Hematopoietic multipotent progenitor cell (in vitro differentiated cells): ENCODE data around the gene DGAT2. TPM values are rescaled to one million over a fixed set of nuclear protein-coding genes. Genes with fewer than 3 reads are reported as not detected.
"Not testable (repeated sequence)": the region's sequence is repeated elsewhere in the genome, so short reads cannot be mapped to it uniquely, and the experiment has no call there.

ENCODE experiments used
- DNase-seq, 3 donors: peaks; one replicate each; pipeline ENCODE4 v3.0.0-alpha.2; 2011 to 2015; ENCODE audit warnings: low read depth in 2 of 3, low spot score in 2 of 3
- total RNA-seq: library from RNA; depleted of rRNA; stranded (reverse); fragments of >200 nt; gene quantifications from one replicate; pipeline ENCODE4 v1.2.3, GENCODE V29; 2012

Gene DGAT2
- total RNA-seq: 1.1 TPM

- DNase-seq: peak; percentile 49 to 86 (median 85)
These were observed at the start of gene DGAT2 for GRCh38 chr11:75768112-75768908. Gene DGAT2 (plus strand): TSS chr11:75768778. CDS start chr11:75768992, 214 bp downstream.

DNA sequence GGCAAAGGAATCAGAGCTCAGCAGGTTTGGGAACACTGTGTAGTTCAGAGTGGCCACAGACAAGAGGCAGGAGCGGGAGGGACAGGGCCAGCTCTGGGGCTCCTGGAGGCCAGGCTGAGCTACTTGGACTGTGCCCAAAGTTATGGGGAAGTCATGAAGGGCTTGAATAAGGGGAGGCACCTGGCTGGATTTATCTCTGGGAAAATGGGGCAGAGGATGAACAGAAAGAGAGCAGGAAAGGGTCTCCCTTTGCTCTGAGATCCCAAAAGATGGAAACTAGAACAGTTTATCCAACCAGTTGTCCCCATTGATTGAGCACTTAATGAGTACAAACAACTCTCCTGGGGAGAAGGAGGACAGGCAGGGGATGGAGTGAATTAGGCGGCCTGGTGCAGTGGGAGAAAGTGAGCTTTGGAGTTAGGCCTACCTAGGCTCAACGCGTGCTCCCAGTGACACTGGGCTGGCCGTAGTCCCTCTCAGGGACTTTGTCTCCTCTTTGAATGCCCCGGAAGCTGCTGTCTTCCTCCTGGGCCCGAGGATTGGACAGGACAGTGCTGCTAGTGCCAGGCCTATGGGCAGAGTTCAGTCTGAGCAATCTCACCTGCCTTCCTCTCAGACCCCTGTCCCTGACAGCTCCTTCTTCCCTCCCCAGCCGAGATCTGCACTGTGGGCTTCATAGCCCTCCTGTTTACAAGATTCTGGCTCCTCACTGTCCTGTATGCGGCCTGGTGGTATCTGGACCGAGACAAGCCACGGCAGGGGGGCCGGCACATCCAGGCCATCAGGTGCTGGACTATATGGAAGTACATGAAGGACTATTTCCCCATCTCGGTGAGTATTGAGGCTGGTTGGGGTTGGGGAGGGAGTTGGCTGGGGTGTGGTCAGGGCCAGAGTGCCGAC lies 49.0 kb upstream of the DGAT2 start:
- DNase-seq: no peak

DNA sequence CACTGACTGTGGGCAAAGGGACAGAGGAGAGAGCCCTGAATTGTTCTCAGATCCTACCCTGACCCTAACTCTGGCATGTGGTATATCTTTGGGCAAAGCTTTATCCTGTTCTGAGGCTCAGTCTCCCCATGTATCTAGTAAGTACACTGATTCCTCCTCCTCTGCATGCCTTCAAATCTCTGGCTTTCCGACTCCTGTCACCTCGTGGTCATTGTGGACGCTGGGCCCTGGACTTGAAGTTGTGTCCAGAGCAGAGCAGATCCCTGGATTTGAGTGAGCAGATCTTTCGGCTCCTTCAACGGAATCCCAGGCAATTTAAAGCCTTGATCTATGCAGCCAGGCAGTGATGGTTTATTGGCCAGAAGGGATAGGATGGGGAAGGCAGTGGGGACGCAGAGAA lies 47.9 kb upstream of the DGAT2 start:
- no peak for DNase-seq

DNA sequence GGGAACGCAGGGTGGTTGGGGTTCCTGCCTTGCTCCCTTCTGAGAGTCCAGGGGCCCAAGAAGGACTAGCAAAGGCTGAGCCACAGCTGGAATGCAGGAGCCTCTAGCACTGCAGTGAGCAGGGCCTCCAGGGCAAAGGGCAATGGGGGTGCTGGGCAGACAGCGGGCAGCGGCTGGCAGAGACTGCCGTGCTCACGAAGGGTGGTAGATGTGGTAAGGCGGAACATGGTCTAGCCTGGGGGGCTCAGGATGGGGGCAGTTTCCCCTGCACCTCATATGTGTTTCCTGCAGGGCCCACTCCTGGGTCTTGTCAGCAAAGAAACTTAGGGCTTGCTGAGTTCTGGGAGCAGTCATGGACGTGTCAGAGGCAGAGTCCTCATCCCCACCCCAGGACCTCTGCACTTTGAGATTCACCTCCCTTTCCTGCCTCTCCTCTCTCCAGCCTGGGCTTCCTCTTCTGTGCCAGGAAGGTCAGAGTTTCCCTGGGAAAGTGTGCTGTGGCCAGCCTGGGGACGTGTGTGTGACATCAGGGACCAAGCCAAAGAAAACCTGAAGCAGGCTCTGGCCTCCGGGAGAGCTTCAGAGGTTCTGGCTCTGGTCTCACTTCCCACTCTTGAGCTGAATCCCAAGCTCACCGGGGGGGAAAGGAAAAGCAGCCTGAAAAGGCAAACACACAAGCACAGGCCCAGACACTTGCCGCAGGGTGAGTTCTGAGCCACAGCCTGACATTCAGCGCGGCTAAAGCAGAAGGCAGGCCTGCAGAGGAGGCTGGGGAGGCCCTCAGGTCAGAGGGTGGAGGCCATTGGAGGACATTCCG lies 46.5 kb upstream of the DGAT2 start:
- DNase-seq: no peak

- no peak for DNase-seq
These were observed 45.9 kb upstream of the DGAT2 start for GRCh38 chr11:75722669-75723042.

- no peak for DNase-seq
These were observed 42.8 kb upstream of the DGAT2 start for GRCh38 chr11:75725547-75726320.

- no peak for DNase-seq
These were observed 39.6 kb upstream of the DGAT2 start for GRCh38 chr11:75728992-75729391.

GRCh38 chr11:75731095-75731494 lies 37.5 kb upstream of the DGAT2 start:
- no peak for DNase-seq

GRCh38 chr11:75733071-75733430 lies 35.5 kb upstream of the DGAT2 start:
- no peak for DNase-seq

DNA sequence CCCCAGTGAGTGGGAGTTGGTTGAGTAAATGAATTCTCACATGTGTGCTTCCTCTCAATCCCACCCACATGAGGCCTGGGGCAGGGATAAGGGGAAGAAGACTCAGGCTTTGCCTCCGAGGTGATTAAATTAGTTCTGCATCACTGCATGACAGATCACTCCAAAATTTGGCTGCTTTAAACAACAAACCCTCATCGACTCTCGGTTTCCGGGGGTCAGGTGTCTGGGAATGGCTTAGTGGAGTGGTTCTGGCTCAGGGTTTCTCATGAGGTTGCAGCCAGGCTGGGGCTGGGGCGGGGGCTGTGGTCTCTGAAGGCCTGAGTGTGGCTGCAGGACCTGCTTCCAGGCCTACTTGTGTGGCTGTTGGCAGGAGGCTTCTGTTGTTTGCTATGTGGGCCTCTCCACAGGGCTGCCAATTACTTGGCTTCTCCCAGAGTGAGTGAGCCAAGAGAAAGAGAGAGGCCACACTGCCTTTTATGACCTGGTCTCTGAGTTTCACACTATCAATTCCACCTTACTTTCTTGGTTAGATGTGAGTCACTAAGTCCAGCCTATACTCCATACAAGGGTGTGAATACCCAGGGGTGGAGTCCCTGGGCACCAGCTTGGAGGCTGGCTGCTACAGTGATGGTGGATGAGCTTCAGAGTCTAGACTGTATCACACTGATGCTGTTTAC lies 35.0 kb upstream of the DGAT2 start:
- no peak for DNase-seq

DNA sequence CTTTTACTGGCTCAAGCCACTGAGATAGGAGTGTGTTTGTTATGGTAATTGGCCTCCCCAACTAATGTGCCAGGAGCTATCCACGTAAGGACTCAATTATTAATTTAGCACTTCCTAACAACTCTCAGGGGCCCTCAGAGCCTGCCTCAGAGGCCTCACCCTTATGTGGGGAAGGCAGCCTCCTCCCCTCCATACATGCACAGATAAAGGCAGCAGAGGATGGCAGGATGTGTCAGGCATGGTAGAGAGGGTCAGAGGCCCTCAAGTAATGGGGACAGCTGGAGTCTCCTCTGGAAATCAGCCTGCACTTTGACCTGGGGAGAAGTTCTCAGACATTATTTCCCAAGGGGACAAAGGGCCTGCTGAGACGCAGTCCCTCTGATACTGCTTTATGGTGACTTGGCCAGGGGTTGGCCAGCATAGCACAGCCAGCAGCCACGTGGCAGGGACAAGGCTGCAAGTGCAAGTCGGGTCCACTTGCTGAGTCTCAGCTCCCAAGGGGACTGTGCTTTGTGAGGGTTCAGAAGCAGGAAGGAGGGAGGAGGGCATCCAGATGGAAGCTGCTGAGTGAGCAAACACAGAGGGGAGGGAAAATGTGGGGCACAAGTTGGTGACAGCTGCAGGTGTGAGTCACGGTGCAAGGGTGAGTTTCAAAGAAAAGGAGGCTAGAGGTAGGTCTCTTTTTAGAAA lies 33.9 kb upstream of the DGAT2 start:
- no peak for DNase-seq

- DNase-seq: no peak
These were observed 33.3 kb upstream of the DGAT2 start for GRCh38 chr11:75735181-75735845.

- DNase-seq: no peak
These were observed 31.3 kb upstream of the DGAT2 start for GRCh38 chr11:75737314-75737713.

- DNase-seq: no peak
These were observed 27.9 kb upstream of the DGAT2 start for GRCh38 chr11:75740681-75741080.

DNA sequence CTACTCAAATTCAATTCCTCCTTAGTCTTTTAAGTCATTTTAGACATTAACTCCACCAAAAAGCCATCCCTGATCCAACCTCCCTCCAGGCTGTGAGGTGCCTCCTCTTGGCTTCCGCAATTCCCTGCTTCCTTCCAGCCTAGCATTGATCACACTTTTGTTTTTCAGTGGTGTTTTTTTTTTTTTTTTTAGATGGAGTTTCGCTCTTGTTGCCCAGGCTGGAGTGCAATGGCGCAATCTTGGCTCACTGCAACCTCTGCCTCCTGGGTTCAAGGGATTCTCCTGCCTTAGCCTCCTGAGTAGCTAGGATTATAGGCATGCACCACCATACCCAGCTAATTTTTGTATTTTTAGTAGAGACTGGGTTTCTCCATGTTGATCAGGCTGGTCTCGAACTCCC lies 25.4 kb upstream of the DGAT2 start:
- DNase-seq: not testable (repeated sequence)

GRCh38 chr11:75743711-75744563 lies 24.6 kb upstream of the DGAT2 start:
- DNase-seq: no peak

GRCh38 chr11:75745807-75746206 lies 22.8 kb upstream of the DGAT2 start:
- DNase-seq: no peak
